ENCODE measurements around the gene NKG7. TPM values are rescaled to one million over a fixed set of nuclear protein-coding genes. Genes with fewer than 3 reads are reported as not detected.

The NKG7 gene
- total RNA-seq, 4 donors from 2014 or later: 0.54 to 2.2 TPM; not detected in 2

DNA sequence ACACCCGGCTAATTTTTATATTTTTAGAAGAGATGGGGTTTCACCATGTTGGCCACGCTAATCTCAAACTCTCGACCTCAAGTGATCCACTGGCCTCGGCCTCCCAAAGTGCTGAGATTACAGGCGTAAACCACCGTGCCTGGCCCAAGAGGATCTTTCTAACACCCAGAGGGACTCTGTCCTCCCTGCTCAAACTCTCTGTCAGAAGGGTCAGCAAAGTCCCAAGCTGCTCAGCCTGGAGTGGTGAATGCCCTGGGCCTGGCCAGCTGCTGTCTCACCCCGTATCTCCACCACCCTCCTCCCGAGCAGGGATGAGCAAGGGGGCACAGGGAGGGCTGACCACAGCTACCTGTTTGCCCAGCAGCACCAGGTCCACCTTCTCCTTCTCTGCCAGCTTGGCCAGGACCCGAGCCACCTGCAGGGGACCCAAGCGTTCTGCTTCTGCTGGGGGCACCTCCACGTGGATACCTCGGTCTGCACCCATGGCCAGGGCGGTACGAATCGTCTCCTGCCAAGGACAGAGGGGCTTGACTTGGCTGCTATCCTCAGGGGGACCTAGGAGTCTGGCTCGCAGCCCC is 19.6 kb downstream of the NKG7 start:
- H3K9me3 ChIP-seq: no peaks in the 10 kb centered on the region
- no peaks in the 10 kb centered on the region for H3K27me3 ChIP-seq
- TF ChIP-seq POLR2A (IDR thresholded peaks at IDR 0.05): no peak
- TF ChIP-seq, protein P1, sequence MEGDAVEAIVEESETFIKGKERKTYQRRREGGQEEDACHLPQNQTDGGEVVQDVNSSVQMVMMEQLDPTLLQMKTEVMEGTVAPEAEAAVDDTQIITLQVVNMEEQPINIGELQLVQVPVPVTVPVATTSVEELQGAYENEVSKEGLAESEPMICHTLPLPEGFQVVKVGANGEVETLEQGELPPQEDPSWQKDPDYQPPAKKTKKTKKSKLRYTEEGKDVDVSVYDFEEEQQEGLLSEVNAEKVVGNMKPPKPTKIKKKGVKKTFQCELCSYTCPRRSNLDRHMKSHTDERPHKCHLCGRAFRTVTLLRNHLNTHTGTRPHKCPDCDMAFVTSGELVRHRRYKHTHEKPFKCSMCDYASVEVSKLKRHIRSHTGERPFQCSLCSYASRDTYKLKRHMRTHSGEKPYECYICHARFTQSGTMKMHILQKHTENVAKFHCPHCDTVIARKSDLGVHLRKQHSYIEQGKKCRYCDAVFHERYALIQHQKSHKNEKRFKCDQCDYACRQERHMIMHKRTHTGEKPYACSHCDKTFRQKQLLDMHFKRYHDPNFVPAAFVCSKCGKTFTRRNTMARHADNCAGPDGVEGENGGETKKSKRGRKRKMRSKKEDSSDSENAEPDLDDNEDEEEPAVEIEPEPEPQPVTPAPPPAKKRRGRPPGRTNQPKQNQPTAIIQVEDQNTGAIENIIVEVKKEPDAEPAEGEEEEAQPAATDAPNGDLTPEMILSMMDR (IDR thresholded peaks at IDR 0.05): no peak
- 96 to 97% methylated on average over 9 to 16 of the region's 16 CpGs for WGBS, 2 donors
- intact Hi-C loops (cut with DNase I): no loop called here
- H3K27ac ChIP-seq: no peak overlapping the region
- H3K4me1 ChIP-seq: no peaks in the 10 kb centered on the region
- no peak for DNase-seq
- H3K4me3 ChIP-seq (replicated peaks in 1 of 3): no peak overlapping the region
- H3K36me3 ChIP-seq: peaks cover 20 to 24% of the 10 kb centered on the region in 2 donors

DNA sequence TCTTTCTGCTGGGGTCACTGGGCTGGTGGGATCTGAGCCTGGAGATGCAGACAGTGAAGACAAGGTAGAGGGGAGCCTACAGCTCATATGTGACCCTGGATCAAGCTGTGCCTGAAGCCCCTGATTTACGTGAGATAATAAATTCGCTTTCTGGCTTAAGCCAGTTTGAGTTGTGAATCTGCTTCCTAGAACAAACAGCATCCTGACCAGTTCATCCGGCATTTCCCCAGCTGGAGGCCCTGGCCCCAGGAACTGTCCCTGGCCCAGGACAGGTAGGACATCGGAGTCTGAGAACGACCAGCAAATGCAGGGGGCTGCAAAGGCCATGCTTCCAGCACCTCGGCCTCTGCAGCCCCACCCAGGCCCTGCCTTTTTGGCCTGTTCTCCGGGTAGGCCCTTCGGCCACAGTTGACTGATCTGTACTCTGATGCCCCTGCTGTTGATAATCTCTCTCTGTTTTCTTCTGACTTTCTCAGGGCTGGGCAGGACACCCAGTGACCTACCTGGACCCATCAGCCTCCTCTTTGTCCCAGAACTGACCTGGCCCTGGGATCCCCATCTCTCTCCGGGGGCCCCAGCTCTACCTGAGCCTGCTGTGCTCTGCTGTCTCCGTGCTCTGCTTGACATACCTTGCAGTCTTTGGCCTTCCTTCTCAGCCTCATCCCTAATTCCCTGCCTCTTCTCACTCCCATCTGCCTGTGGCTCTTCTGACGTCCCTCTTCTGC is 21.0 kb downstream of the NKG7 start:
- 95 to 96% methylated on average over 10 to 11 of the region's 11 CpGs for WGBS, 2 donors
- peaks cover 28 to 34% of the 10 kb centered on the region in 2 donors for H3K36me3 ChIP-seq
- TF ChIP-seq POLR2A (IDR thresholded peaks at IDR 0.05): no peak
- TF ChIP-seq, protein P1 (IDR thresholded peaks at IDR 0.05): no peak

DNA sequence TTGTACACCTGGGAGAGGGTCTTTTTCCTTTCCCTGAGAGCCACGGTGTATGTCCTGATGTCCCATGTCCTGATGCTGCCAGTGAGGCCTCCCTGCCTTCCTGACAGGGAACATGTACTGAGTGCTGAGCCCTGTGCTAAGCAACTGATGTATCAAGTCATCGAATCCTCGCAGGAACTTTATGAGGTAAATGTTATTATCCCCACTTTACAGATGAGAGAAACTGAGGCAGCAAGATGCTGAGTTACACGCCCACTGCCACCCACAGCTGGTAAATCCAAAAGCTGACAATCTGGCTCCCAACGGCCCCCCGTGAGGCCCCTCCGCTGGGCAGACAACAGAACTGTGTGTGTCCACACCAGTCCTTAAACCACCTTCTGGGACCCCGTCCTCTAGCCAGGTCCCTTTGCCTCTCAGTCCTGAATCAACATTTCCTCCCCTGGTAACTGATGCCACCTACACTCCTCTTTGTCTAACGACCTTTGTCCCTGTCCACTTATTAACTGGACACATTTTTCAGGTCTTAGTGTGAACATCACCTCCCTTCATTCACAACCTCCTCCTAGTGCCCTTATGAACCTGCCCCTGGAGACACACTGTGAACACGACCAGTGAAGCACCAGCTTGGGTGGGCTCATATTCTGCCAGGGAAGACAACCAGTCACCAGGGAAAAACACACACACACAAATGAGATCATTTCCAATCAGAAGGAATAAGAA is 25.1 kb downstream of the NKG7 start:
- Histone ChIP-seq H3K4me1 (no peaks in the 10 kb centered on the region), H3K4me3 (replicated peaks in 1 of 3) (no peak overlapping the region), H3K27me3 (no peaks in the 10 kb centered on the region), H3K36me3 (peaks cover 25 to 42% of the 10 kb centered on the region in 2 donors), H3K9me3 (no peaks in the 10 kb centered on the region), H3K27ac (no peak overlapping the region)
- intact Hi-C loops (cut with DNase I): loop anchor here (10.0 kb wide), 1 partner anchor 47 kb away; the partner anchor contains the start of gene C19orf84
- DNase-seq: no peak
- 86 to 89% methylated on average over 10 of the region's 10 CpGs for WGBS, 2 donors
- TF ChIP-seq, protein P1 (IDR thresholded peaks at IDR 0.05): no peak
- TF ChIP-seq POLR2A (IDR thresholded peaks at IDR 0.05): no peak

More for the DNA sequence above, 21.0 kb downstream of the NKG7 start:
- DNase-seq: no peak
- no peaks in the 10 kb centered on the region for H3K27me3 ChIP-seq
- no peaks in the 10 kb centered on the region for H3K4me1 ChIP-seq
- no peak overlapping the region for H3K27ac ChIP-seq
- H3K4me3 ChIP-seq (replicated peaks in 1 of 3): no peak overlapping the region
- intact Hi-C loops (cut with DNase I): no loop called here
- H3K9me3 ChIP-seq: no peaks in the 10 kb centered on the region

DNA sequence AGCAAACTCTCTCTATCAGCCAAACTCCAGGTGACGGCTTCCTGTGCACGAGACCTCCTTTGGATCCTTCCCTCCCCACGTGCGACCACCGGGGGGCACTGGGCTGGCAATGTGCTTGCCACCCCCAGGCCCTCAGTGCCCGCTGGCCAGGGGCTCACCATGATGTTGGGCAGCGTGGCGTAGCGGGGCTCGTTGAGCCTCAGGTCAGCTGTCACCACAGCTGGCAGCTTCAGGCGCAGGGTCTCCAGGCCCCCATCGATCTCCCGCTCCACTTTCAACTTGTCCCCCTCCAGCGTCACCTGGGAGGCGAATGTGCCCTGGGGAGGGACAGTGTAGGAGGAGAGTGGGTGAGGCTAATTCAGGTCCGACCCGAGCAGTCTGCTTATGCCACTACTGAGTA is 25.7 kb downstream of the NKG7 start:
- DNase-seq: no peak
- H3K4me3 ChIP-seq (replicated peaks in 1 of 3): no peak overlapping the region
- TF ChIP-seq, protein P1 (IDR thresholded peaks at IDR 0.05): no peak
- TF ChIP-seq POLR2A (IDR thresholded peaks at IDR 0.05): no peak
- no peaks in the 10 kb centered on the region for H3K4me1 ChIP-seq
- H3K27ac ChIP-seq: no peak overlapping the region
- H3K36me3 ChIP-seq: peaks cover 24 to 42% of the 10 kb centered on the region in 2 donors
- 89 to 93% methylated on average over 9 to 15 of the region's 17 CpGs for WGBS, 2 donors
- no peaks in the 10 kb centered on the region for H3K9me3 ChIP-seq
- no peaks in the 10 kb centered on the region for H3K27me3 ChIP-seq
- intact Hi-C loops (cut with DNase I): loop anchor here (10.0 kb wide), 1 partner anchor 48 kb away; the partner anchor contains the start of gene C19orf84

Data from thyroid gland (tissue), 4 donors.